Adrenal gland (tissue), 5 donors: ENCODE results near the gene PKLR.

Experiments used
- POLR2A ChIP-seq, 2 donors: fragments of 450-650 bp; IDR thresholded peaks; one replicate each; pipeline ENCODE4 v1.6.1; 2017; ENCODE audit warnings: antibody characterized with exemption in 2 of 2, mild to moderate bottlenecking in 2 of 2, moderate library complexity in 1 of 2
- TF ChIP-seq, protein P1 (sequence below), 6 experiments: fragments of 450-650 bp in 4 of 6; fragments of 200-600 bp in 2 of 6; sonication (generic) in 1 of 6; IDR thresholded peaks; 1 replicate in 5 of 6; 2 replicates in 1 of 6; pipeline versions ENCODE4 v1.5.1 to v1.8.0; 2016 to 2021; ENCODE audit warnings: antibody characterized with exemption in 6 of 6, mild to moderate bottlenecking in 2 of 6, moderate library complexity in 1 of 6
- donor health status: DM: no; HTN: no; CAD: no.

- TF ChIP-seq, protein P1, sequence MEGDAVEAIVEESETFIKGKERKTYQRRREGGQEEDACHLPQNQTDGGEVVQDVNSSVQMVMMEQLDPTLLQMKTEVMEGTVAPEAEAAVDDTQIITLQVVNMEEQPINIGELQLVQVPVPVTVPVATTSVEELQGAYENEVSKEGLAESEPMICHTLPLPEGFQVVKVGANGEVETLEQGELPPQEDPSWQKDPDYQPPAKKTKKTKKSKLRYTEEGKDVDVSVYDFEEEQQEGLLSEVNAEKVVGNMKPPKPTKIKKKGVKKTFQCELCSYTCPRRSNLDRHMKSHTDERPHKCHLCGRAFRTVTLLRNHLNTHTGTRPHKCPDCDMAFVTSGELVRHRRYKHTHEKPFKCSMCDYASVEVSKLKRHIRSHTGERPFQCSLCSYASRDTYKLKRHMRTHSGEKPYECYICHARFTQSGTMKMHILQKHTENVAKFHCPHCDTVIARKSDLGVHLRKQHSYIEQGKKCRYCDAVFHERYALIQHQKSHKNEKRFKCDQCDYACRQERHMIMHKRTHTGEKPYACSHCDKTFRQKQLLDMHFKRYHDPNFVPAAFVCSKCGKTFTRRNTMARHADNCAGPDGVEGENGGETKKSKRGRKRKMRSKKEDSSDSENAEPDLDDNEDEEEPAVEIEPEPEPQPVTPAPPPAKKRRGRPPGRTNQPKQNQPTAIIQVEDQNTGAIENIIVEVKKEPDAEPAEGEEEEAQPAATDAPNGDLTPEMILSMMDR (IDR thresholded peaks at IDR 0.05), result peak in 1 of 6 experiments; percentile 32
- peak; percentile 32 to 46 for TF ChIP-seq POLR2A (IDR thresholded peaks at IDR 0.05)
Observed at GRCh38 chr1:155255243-155256007, 45.8 kb downstream of the PKLR start, which contains the start of gene ENTREP3.
